Hematopoietic multipotent progenitor cell treated with erythropoietin and hydrocortisone succinate and interleukin-3 and kit ligand, for 4 days (in vitro differentiated cells): Measurements from ENCODE around the gene PINK1.
"Not testable (repeated sequence)": the region's sequence is repeated elsewhere in the genome, so short reads cannot be mapped to it uniquely, and the experiment has no call there.

ENCODE experiments used
- DNase-seq: peaks from one replicate; pipeline ENCODE4 v3.0.0-alpha.2; 2015

Gene PINK1

DNA sequence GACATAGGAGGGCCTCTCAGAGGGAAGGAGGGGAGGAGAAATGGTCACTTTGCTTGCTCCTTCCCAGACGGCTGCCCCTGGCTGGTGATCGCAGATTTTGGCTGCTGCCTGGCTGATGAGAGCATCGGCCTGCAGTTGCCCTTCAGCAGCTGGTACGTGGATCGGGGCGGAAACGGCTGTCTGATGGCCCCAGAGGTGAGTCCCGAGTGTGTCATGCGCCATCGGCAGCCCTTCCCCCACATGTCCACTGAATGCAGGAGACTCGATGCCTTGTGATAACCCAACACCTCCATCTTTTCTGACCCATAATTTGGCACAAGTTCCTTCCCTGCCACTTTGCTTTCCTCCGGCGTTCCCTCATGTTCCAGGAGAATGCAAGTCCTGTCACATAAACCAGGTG is 15.2 kb downstream of the PINK1 start:
- DNase-seq: no peak

GRCh38 chr1:20648946-20649345 is 15.7 kb downstream of the PINK1 start:
- no peak for DNase-seq

DNA sequence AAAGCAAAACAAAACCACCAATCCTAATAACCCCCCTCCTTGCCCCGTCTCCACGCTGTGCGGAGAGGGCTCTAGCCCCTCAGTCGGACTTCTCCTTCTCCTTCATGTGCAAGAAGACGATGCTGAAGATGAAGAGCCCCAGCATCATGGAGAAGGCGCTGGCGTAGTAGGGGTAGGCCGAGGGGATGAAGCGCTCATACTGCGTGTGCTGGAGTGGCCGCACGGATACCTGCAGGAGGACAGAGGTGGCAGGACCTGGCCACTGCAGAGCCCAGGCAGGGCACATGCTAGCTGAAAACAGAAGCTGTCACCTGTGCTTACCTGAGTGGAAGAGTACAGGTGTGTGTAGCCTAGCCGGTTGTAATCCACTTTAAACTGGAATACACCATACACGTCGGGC is 19.0 kb downstream of the PINK1 start:
- no peak for DNase-seq

- DNase-seq: no peak
Observed at GRCh38 chr1:20654104-20654690, 20.9 kb downstream of the PINK1 start.

DNA sequence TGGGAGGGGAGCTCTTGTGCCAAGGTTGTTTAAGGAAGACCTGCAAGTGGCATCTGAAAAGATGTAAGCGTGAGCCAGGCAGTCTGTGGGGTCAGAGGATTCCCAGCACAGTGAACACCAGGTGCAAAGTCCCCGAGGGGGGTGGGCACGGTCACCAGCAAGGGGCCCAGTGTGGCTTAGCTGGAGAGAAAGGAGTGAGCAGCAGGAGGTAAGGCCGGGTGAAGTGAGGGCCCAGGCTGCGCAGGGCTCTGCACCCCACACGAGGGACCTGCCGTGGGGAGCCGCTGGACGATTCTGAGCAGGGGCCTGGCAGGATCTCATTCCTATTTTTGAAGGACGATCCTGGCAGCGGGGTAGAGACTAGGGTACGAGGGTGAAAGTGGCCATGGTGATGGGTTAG is 23.8 kb downstream of the PINK1 start:
- no peak for DNase-seq

DNA sequence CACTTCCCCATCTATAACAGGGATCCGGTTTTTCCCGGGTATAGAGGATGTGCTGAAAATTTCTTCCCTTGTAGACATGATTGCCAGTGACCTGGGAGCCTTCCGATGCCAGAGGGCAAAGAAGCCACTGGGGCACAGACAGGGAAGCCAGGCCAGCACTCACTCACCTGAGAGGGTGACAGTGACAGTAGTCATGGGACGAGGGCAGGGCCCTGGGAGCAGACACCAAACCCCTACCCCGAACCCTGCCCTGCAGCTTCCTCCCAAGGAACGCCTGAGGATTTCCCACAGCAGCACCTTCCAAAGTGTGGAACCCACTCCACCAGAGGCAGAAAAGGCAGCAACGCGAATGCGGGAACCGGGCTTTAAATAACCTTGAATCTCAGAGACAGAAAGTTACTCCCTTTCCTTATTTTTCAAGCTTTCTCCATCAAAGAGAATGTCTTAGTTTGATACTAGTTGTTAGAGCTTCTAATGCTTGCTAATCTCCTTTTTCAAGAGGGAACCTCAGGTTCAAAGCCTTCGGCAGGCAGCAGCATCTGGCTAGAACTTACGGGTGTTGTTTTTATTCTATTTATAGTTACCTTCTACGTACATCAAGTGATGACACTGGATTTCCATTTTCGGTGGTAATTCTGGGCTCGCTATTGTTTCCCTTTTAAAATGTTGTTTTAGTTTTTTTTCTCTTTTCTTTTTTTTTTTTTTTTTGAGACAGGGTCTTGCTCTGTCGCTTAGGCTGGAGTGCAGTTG is 25.1 kb downstream of the PINK1 start:
- no peak for DNase-seq

GRCh38 chr1:20660363-20660762 is 27.1 kb downstream of the PINK1 start:
- peak; percentile 35 for DNase-seq

DNA sequence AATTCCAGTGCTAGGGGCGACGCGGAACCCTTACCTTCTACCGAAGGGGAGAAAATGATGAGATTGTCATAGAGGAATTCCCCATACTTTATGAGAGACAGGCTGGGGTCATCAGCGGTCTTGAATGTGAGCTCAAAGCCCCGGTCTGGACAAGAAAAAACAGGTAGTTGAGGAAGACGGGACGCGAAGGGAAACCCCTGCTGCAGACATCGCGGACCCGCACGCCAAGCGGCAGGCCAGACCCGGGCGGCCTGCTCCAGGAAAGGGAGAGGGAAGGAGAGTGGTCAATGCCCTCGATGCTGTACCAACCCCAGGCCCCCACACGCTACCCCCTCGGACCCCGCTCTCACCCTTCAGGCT is 27.6 kb downstream of the PINK1 start:
- peak; percentile 34 for DNase-seq

- peak; percentile 100 for DNase-seq
Observed at GRCh38 chr1:20661207-20662109, 28.2 kb downstream of the PINK1 start, which contains the start of gene DDOST. Gene DDOST (minus strand): TSS chr1:20661369. CDS start chr1:20661350, 19 bp downstream.

DNA sequence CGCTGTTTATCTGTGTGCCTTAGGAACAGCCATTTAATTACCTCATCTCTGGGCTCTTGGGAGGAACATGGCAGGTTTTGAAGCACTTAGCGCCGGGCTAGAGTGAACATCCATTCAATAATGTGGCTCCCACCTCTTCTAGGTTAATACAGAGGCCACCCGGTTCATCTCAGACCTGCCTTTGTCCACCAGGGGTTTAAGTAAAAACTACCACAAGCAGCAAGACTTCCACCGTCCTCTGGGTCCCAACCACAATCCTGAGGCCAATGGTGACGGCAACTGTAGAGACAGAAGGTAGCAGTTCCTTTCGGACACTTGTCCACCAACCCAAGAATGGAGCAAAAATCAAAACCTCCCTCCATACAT is 28.8 kb downstream of the PINK1 start:
- peak; percentile 24 for DNase-seq

DNA sequence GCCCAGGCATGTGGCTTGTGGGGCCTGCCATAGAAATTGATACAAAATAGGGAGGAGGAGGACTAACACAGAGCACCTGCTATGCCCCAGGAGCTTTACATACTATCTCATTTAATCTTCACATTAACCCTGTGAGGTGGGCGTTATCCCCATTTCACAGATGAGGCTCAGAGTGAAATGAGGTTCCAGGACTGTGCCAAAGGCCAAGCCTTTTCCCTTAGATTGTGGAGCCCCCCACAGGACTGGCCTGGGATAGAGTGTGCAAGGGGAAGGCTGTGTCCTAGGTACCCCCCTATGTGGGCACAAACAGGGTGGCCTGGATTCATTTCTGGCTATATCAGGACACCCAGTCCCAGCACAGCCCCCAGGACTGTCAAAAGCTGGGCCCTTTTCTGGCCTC is 30.1 kb downstream of the PINK1 start:
- peak; percentile 32 for DNase-seq

DNA sequence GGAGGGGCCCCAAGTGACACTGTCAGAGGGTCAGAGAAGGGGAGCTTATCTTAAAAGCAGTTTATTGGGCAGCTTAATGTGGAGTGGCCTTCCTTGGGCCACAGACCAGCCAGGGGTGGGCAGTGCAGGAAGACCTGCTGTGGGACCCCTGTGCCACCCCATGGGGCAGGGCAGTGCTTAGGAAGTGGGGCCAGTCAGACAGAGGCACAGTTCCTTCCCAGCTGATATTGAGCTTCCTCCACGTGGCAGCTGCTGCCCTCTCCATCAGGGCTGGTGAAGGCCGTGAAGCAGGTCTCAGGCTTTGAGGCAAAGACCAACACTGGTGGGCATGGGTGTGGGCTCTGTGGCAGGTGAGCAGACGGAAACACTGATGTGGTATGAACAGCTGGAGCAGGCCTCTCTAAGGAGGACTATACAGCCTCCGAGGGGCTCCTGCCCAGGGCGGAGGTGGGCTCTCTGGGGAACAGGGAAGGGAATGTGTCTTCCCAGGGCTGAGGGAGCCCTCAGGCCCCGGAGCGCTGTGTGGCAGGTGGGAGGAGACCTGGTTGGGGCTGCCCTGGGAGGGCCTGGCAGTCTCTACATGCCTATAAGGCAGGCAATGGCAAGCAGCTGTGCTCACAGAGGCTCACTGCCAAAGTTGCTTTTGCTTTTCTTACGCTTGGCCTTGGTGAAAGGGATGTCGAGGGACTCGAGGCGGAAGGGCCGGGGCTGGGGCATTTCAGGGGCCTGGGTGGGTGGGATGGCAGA is 30.9 kb downstream of the PINK1 start:
- no peak for DNase-seq

GRCh38 chr1:20665726-20666125 is 32.5 kb downstream of the PINK1 start:
- DNase-seq: peak; percentile 59

GRCh38 chr1:20666146-20666545 is 32.9 kb downstream of the PINK1 start:
- no peak for DNase-seq

- peak; percentile 40 for DNase-seq
Observed at GRCh38 chr1:20666804-20667203, 33.5 kb downstream of the PINK1 start.

- DNase-seq: no peak
Observed at GRCh38 chr1:20668581-20668980, 35.3 kb downstream of the PINK1 start.

DNA sequence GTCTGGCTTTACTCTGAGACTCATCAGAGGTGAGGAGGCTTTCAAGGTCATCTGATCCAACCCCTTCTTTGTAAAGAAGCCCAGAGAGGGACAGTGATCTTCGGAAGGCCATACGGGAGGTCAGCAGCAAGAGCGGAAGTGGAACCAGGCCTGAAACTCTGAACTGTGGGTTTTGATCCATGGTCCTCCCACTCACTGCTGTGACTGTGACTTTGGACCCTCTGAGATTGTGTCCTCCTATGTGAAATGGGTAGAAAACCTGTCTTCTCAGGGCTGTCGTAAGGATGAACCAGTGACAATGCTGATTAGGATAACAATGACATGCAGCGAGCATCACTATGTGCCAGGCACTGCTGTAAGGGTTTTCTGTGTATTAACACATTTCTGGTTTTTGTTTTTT is 37.7 kb downstream of the PINK1 start:
- no peak for DNase-seq

GRCh38 chr1:20672265-20672632 is 39.0 kb downstream of the PINK1 start:
- no peak for DNase-seq

- not testable (repeated sequence) for DNase-seq
Observed at GRCh38 chr1:20673626-20674025, 40.4 kb downstream of the PINK1 start.

- DNase-seq: no peak
Observed at GRCh38 chr1:20678599-20678998, 45.3 kb downstream of the PINK1 start.

DNA sequence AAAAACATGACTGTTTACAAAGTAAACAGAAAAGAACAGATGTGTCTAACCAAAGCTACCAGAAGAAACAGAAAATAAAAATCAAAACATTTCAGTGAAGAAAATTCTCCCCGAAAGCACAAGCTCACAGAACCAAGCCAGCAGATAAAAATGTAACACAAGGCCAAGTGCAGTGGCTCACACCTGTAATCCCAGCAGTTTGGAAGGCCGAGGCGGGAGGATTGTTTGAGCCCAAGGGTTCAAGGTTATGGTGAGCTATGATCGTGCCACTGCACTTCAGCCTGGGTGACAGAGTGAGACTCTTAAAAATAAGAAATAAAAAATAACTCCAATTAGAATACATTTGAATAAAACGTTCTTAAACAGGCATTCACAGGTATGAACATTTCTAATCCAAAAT is 47.0 kb downstream of the PINK1 start:
- DNase-seq: no peak

- DNase-seq: no peak
Observed at GRCh38 chr1:20681999-20682398, 48.7 kb downstream of the PINK1 start.

- DNase-seq: peak; percentile 25
Observed at GRCh38 chr1:20682571-20683236, 49.4 kb downstream of the PINK1 start.
